Nephron (organoid): Measurements from ENCODE around the gene ENKUR.

Experiments used
- H3K27ac Mint-ChIP-seq, 3 experiments: 2 replicates each; pipeline ENCODE4 v1.8.0; 2020; ENCODE audit warnings: mixed read lengths in 3 of 3, mild to moderate bottlenecking in 2 of 3, moderate library complexity in 1 of 3
- H3K27me3 Mint-ChIP-seq: 2 replicates; pipeline ENCODE4 v1.8.0; 2021; ENCODE audit warnings: low read depth, mild to moderate bottlenecking, moderate library complexity, mixed read lengths
- H3K36me3 Mint-ChIP-seq: 2 replicates; pipeline ENCODE4 v1.8.0; 2020; ENCODE audit warnings: low read depth, mixed read lengths
- H3K4me1 Mint-ChIP-seq: 2 replicates; pipeline ENCODE4 v1.8.0; 2020; ENCODE audit warnings: mixed read lengths
- H3K4me3 Mint-ChIP-seq, 3 experiments: 2 replicates each; pipeline ENCODE4 v1.8.0; 2020; ENCODE audit warnings: mild to moderate bottlenecking in 3 of 3, mixed read lengths in 3 of 3, moderate library complexity in 2 of 3
- H3K9me3 Mint-ChIP-seq: 2 replicates; pipeline ENCODE4 v1.8.0; 2020; ENCODE audit warnings: mixed read lengths
- CTCF ChIP-seq, 3 experiments: fragments of 200-600 bp; sonication (generic); IDR thresholded peaks; one replicate each; pipeline ENCODE4 v1.5.0; 2021; ENCODE audit warnings: antibody characterized with exemption in 3 of 3; ENCODE audit not compliant: unreplicated experiment in 3 of 3

Gene ENKUR

GRCh38 chr10:24938076-24938475 is 77.9 kb downstream of the ENKUR start:
- peaks cover 46% of the 10 kb centered on the region for H3K36me3 Mint-ChIP-seq

GRCh38 chr10:24935504-24936292 is 80.3 kb downstream of the ENKUR start:
- Mint-ChIP-seq H3K27me3 (no peaks in the 10 kb centered on the region), H3K4me1 (no peaks in the 10 kb centered on the region), H3K27ac (no peak overlapping the region), H3K9me3 (no peaks in the 10 kb centered on the region), H3K4me3 (no peak overlapping the region), H3K36me3 (peaks cover 43% of the 10 kb centered on the region)
- TF ChIP-seq CTCF (IDR thresholded peaks at IDR 0.05; ENCODE audit: unreplicated experiment in 3 of 3): no peak

More at GRCh38 chr10:24938076-24938475, 77.9 kb downstream of the ENKUR start:
- Mint-ChIP-seq H3K27ac (no peak overlapping the region), H3K9me3 (no peaks in the 10 kb centered on the region), H3K4me3 (no peak overlapping the region), H3K27me3 (no peaks in the 10 kb centered on the region), H3K4me1 (no peaks in the 10 kb centered on the region)
- TF ChIP-seq CTCF (IDR thresholded peaks at IDR 0.05; ENCODE audit: unreplicated experiment in 3 of 3): no peak
